RWPE1 (cell line): Measurements from ENCODE around the gene BNC1.
"Not testable (repeated sequence)": the region's sequence is repeated elsewhere in the genome, so short reads cannot be mapped to it uniquely, and the experiment has no call there.

Experiments
- CTCF ChIA-PET: fragments of 350-600 bp; sonication (Branson Sonifier 250); formaldehyde crosslinking; extraction: SDS; loops from one replicate; lab custom pipeline; 2021; lab: Yijun Ruan, JAX
- POLR2A ChIA-PET: fragments of 400-600 bp; formaldehyde crosslinking; extraction: SDS; loops from one replicate; lab custom pipeline; 2020; ENCODE audit warnings: antibody characterized with exemption; ENCODE audit not compliant: low non-redundant PET; lab: Yijun Ruan, JAX
- DNase-seq: peaks from one replicate; pipeline ENCODE4 v3.0.0; 2012; ENCODE audit warnings: low spot score
- H3K27ac ChIP-seq: fragments of 450-650 bp; 2 replicates; pipeline ENCODE4 v1.5.1; 2017
- TF ChIP-seq, protein P1 (sequence below): fragments of 450-650 bp; conservative IDR thresholded peaks from 2 replicates; pipeline ENCODE4 v1.5.1; 2017; ENCODE audit warnings: low read depth, mild to moderate bottlenecking

The BNC1 gene

DNA sequence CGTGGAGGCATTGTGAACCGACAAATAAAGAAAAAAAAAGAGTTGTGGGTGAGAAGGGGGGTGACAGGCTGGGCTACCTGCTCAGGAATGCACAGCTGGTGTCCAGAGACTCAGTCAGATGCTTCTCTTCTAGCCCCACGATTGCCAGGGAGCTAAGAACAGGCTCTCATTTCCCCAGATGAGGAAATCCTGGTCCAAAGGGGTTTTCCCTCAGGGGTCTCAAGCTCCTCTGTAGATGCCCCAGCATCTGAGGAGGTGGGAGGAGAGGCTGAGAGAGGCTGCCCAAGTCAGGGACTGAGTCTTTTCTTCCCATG, 35.5 kb downstream of the BNC1 start:
- TF ChIP-seq, protein P1, sequence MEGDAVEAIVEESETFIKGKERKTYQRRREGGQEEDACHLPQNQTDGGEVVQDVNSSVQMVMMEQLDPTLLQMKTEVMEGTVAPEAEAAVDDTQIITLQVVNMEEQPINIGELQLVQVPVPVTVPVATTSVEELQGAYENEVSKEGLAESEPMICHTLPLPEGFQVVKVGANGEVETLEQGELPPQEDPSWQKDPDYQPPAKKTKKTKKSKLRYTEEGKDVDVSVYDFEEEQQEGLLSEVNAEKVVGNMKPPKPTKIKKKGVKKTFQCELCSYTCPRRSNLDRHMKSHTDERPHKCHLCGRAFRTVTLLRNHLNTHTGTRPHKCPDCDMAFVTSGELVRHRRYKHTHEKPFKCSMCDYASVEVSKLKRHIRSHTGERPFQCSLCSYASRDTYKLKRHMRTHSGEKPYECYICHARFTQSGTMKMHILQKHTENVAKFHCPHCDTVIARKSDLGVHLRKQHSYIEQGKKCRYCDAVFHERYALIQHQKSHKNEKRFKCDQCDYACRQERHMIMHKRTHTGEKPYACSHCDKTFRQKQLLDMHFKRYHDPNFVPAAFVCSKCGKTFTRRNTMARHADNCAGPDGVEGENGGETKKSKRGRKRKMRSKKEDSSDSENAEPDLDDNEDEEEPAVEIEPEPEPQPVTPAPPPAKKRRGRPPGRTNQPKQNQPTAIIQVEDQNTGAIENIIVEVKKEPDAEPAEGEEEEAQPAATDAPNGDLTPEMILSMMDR = no peak
- ChIA-PET CTCF (interaction anchor here (0.6 to 4.2 kb wide), 25 partner anchors 10 to 591 kb away, joined by 3 to 67 read pairs (median 4); partner anchors contain the start of gene SH3GL3), POLR2A (interaction anchor here (0.9 kb wide), 1 partner anchor 188 kb away, joined by 4 read pairs; no protein-coding TSS in a partner anchor)
- DNase-seq = no peak
- H3K27ac ChIP-seq = no peak overlapping the region

DNA sequence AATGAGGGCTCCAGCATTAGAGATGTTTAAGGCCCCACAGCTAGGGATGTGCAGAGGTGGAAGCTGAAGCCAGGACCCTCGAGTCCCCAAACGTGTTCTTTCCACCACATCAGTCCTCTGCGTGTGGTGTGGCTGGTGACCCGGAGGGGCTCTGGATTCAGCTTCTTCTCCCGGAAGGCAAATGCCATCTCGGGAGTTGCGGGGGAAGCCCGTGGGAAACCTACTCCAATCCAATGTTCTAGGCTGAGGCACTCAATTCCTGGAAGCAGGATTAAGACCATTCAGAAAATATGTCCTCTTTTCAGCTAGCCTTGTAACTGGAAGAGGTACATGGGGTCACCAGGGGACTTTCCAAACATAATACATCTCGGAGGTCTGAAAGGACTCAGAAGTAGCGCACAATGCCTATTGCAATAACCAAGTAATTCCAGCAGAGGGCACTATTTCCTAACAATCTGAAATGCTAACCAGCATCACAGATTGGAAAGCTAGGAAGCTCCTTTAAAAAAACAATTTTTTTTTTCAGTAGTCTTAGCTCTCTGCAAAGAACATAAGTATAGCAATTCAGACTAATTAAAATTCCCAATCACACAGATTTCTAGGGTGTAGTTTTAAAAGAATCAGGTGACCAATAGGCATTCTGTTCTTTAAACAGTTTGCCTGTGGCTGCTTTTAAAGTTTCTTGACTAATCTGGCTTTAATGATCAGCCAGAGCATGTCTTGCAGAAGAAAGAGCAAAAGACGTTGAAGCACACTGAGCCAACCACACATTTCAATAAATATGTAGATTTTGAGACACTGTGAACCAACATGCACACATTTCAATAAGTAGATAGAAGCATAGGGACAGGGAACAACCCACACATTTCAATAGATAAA, 36.1 kb downstream of the BNC1 start:
- peak; percentile 39 for DNase-seq
- TF ChIP-seq, protein P1 = peak; percentile 97
- POLR2A ChIA-PET = interaction anchor here (0.9 kb wide), 1 partner anchor 188 kb away, joined by 4 read pairs; no protein-coding TSS in a partner anchor
- CTCF ChIA-PET = interaction anchor here (0.6 to 4.2 kb wide), 28 partner anchors 9 to 735 kb away, joined by 3 to 67 read pairs (median 4); partner anchors contain the start of gene SH3GL3
- no peak overlapping the region for H3K27ac ChIP-seq

DNA sequence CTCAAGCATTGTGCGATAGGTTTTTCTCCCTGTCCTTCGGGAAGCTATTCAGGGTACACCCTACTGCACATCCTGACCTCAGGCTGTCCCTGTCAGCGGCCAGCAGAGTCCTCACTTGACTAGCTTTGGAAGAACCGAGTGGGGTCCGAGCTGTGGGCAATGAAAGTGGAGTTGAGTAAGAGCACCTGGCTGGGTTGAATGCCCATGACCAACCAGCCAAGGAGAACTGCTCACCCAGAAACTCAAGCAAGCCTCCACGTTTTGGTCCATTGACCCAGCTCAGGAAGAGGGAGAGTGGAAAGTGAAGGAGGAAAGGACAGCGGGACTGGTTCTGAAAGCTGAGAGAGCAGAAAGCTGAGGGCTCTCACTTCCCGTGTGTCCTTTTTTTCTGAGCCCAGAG, 40.8 kb downstream of the BNC1 start:
- CTCF ChIA-PET = interaction anchor here (0.6 kb wide), 1 partner anchor 176 kb away, joined by 4 read pairs; no protein-coding TSS in a partner anchor
- H3K27ac ChIP-seq = no peak overlapping the region
- TF ChIP-seq, protein P1 = no peak
- POLR2A ChIA-PET = no interaction called here
- no peak for DNase-seq

DNA sequence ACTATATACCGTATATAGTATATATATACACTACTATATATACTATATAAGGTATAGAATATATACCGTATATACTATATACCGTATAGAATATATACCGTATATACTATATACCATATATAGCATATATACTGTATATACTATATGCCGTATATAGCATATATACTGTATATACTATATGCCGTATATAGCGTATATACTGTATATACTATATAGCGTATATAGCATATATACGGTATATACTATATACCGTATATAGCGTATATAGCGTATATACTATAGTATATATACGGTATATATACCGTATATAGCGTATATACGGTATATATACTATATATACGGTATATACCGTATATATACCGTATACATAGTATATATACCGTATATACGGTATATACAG, 54.2 kb downstream of the BNC1 start:
- DNase-seq = no peak
- no peak overlapping the region for H3K27ac ChIP-seq
- TF ChIP-seq, protein P1 = no peak
- POLR2A ChIA-PET = no interaction called here
- CTCF ChIA-PET = no interaction called here

DNA sequence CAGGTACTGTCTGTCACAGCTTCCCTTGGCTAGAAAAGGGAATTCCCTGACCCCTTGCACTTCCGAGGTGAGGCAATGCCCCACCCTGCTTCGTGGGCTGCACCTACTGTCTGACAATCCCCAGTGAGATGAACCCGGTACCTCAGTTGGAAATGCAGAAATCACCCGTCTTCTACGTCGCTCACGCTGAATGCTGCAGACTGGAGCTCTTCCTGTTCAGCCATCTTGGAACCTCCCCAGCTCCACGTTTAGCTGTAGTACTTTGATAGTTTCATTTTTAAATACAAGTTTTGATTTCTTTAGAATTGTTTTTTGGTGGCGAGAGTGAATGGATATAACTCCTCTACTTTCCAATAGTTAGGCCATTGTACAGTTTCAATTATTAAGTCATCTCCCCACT, 59.0 kb downstream of the BNC1 start:
- H3K27ac ChIP-seq = no peak overlapping the region
- ChIA-PET POLR2A (no interaction called here), CTCF (no interaction called here)
- TF ChIP-seq, protein P1 = no peak
- no peak for DNase-seq

DNA sequence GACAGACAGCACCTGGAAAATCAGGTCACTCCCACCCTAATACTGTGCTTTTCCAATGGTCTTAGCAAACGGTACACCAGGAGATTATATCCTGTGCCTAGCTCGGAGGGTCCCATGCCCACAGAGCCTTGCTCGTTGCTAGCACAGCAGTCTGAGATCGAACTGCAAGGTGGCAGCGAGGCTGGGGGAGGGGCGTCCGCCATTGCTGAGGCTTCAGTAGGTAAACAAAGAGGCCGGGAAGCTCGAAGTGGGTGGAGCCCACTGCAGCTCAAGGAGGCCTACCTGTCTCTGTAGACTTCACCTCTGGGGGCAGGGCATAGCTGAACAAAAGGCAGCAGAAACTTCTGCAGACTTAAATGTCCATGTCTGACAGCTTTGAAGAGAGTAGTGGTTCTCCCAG, 62.7 kb downstream of the BNC1 start:
- POLR2A ChIA-PET, H3K27ac ChIP-seq, DNase-seq: not testable (repeated sequence)
- CTCF ChIA-PET = interaction anchor here (0.7 kb wide), 1 partner anchor 65 kb away, joined by 5 read pairs; no protein-coding TSS in a partner anchor

DNA sequence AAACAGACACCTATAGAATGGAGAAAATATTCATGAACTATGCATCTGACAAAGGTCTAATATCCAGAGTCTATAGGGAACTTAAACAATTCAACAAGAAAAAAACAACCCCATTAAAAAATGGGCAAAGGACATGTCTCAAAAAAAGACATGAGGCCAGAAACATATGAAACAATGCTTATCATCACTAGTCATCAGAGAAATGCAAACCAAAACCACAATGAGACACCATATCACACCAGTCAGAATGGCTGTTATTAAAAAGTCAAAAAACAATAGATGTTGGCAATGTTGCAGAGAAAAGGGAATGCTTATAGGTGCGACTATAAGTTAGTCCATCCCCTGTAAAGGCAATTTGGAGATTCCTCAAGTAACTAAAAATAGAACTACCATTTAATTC, 65.4 kb downstream of the BNC1 start:
- TF ChIP-seq, protein P1 = no peak
- ChIA-PET CTCF (no interaction called here), POLR2A (no interaction called here)
- H3K27ac ChIP-seq = no peak overlapping the region
- DNase-seq = no peak
